Measurements from ENCODE around the gene N4BP2L2.
A peak's percentile ranks its signal among the peaks of the same experiment; 100 is the strongest.

N4BP2L2 gene

DNA sequence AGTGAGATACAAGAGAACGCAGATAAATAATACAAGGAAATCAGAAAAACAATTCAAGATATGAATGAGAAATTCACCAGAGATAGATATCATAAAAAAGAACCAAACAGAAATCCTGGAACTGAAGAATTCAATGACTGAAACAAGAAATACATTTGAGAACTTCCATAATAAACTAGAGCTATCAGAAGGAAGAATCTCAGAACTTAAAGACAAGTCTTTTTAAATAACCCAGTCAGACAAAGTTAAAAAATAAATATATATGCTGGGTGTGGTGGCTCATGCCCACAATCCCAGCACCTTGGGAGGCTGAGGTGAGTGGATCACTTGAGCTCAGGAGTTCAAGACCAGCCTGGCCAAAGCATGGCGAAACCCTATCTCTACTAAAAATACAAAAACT lies 82.0 kb downstream of the N4BP2L2 start:
- no peak for DNase-seq (ENCODE audit: low spot score)

DNA sequence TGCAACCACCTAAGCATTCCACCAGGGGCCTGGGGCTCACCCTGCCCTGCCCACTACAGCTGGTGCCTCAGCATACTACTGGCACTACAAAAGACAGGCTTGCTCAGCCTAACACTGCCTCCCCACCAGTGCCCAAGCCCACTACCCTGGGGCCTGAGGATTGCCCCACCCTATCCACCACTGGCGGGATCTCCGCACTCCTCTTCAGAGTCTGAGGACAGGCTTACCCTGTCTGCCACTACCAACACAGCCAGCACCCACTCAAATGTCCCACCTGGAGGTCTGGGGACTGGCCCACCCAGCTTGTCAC lies 83.0 kb downstream of the N4BP2L2 start:
- no peak for DNase-seq (ENCODE audit: low spot score)

DNA sequence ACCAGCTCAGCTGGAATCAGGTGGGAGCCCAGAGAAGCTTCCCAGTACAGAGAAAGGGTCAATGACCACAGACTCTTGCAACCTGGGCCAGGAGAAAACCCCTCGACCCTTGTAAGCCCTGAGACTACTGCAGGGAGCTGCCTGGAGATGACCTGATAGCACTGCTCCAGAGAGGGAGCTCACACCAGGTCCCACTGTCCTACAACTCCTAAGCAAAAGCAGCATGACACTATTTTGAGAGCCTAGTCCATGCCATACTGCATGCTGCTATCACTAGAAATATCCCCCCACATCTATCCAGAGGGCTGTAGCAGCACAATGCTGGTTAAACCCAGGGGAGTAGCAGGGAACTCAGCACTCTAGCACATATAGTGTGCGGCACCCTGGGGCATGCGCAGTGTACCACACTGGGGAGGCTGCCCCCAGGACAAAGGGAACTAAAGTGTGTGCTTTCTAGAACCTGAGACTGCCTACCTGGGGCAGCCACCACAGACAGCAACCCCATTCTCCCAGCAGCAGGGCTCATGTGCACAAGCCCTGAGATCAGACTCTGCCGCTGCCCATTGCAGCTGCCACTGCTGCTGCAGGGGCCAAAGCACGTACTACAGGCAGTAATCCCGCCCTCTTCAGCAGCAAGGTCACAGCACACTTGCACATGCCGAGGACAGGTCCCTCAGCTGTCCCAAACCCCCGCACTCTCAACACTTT lies 83.6 kb downstream of the N4BP2L2 start:
- DNase-seq (ENCODE audit: low spot score) = no peak

- no peak for DNase-seq (ENCODE audit: low spot score)
Observed at GRCh38 chr13:32453981-32454380, 84.6 kb downstream of the N4BP2L2 start.

- no peak for DNase-seq (ENCODE audit: low spot score)
Observed at GRCh38 chr13:32448972-32449371, 89.6 kb downstream of the N4BP2L2 start.

- no peak for DNase-seq (ENCODE audit: low spot score)
Observed at GRCh38 chr13:32447894-32448623, 90.5 kb downstream of the N4BP2L2 start.

GRCh38 chr13:32446773-32447465 lies 91.7 kb downstream of the N4BP2L2 start:
- no peak for DNase-seq (ENCODE audit: low spot score)

DNA sequence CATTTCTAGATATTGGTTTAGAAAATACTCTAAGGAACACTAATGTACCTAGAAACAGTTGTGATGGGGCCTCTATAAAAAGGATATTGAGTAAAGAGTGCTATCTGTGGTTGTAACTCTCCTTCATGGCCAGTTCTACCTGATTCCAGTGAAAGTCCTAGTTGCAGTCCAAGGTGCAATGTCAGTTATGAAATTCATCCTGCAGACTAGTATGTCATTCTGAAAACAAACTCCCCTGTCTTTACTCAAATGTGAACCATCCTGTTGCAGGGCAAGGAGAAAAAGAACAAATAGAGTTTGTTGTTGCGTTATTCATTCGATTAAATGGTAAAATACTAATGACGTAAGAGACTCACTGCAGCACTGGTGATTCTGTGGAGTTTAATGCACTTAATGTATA lies 92.4 kb downstream of the N4BP2L2 start:
- no peak for DNase-seq (ENCODE audit: low spot score)

DNA sequence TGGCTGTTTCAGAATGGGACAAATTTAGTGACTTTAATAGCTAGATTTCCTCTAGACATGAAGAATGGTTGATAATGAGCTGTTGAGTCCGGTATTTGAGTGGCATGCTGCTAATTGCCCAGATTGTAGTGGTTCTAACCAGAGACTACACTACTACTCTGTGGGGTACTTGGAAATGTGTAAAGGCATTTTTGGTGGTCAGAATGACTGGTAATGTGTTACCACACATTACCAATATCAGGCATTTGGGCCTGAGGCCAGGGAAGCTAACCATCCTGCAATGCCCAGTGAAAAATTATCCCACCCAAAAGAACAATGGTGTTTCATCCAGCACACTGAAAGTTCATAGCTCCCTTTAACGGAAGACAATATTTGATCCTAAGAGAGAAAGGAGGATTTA lies 93.1 kb downstream of the N4BP2L2 start:
- DNase-seq (ENCODE audit: low spot score) = no peak

DNA sequence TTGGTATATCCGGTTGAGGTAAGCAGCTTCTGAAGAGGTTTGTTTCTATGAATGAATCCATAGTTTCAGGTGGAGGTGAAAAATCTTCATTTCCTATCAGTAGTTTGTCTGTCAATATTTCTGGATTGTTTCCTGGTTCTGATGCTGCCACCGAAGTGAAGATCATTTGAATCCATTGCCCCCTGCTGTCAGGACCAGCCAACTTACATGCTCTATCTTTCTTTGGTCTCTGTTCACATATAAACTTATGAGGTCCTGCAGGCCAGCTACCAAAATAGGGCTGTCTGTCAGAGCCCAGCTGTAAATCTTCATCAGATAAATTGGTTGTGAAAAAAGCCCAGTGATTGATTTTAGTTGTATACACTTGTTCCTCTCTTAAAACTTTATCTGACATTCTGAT lies 95.5 kb downstream of the N4BP2L2 start:
- peak; percentile 33 for DNase-seq (ENCODE audit: low spot score)

- no peak for DNase-seq (ENCODE audit: low spot score)
Observed at GRCh38 chr13:32438871-32439270, 99.7 kb downstream of the N4BP2L2 start.

GRCh38 chr13:32432856-32433255 lies 105.7 kb downstream of the N4BP2L2 start:
- no peak for DNase-seq (ENCODE audit: low spot score)

DNA sequence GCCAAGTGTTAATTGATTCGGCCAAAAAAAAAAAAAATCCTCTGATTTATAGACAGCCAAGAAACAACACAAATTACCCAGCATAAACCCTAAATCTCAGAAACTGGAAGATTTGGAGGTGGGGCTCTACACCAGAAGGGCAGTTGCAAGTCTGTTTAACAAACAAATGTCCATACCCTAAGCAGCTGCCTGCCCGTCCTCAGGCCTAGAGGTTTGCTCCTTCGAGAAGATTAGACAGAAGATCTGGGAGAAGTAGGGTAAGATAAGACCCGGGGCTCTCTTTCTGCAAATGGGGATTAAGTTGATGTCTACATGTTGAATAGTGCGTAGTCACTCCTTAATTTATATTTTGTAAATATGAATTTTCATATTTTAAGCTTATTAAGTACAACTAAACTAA lies 107.2 kb downstream of the N4BP2L2 start:
- no peak for DNase-seq (ENCODE audit: low spot score)

DNA sequence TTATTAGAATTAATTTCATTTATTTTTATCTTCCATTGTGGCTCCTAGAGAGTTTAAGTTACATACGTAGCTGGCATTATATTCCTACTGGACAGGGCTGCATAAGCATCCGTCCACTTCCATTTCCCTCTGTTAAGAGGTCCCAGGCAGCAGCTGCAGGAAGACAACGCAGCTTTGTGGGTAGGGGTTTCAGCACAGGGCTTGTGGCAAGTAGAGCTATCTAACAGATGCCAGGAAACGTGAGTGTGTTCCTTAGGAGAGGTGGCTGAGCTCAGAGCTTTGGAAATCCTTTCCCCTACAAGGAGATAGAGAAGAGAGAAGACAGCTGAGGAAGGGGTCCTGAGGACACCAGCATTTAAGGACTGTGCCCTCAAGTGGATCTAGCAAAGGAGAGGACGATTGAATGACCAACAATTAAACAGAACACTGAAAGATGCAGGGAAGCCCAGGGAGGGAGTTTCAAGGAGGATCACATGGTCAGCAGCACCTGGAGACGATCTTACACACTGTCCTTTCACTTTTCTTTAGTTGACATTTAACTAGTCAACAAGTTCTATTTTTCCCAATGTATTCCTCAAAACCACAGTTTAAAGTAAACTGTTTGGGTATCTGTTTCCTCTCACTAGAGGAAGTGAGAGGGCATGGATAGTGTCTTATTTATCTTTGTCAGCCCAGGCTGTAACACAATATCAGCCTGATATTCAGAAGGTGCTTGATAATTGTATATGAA lies 108.4 kb downstream of the N4BP2L2 start:
- DNase-seq (ENCODE audit: low spot score) = no peak

DNA sequence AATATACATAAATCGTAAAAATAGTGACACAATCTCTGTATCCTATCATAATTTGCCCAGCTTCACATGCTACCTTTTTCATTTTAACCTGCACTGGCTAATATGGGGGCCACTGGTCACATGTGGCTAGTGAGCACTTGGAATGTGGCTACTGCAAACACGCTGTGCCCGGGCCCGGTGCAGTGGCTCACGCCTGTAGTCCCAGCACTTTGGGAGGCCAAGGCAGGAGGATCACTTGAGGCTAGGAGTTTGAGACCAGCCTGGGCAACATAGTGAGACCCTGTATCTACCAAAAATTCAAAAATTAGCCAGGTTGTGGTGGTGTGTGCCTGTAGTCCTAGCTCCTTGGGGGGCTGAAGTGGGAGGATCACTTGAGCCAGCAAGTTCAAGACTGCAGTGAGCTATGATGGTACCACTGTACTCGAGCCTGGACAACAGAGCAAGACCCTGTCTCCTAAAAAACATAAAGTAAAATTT lies 109.1 kb downstream of the N4BP2L2 start:
- DNase-seq (ENCODE audit: low spot score) = no peak

DNA sequence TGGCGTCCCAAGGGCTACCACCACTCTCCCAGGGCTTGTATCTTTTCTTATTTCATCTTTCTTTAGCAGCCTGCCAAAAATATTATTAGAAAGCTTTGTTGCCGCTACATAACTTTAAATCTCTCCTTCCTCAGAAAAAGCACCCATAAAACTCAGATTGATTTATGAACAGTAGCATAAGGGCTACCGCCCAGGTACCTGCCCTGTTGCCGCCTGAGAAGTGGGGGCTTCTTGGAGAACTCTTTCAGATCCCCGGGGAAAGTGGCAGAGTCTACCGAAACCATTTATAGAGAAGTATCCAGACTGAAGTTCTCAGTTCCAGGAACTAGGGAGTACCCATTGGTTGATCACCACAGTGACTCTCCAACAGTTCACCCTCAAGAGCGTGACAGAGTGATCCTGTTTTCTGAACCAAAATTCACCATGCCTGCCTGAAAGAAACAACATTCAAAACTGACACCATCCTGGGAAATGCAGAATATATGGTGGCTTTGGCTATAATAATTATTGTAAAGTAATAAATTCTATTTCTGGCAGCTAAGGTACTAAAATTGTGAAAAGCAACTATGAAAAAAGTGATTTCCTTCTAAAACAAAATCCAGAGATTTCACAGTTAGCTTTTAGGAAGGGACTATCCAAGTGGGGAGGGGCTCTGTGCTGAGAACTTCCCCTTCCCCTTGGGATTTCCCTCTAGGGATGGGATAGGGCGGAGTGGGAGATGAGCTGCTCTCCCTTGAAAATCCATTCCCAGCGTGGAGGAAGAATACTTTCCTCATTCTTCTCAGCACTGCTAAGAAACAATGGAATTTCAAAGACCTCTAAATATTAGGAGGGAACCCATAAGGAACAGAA lies 109.8 kb downstream of the N4BP2L2 start:
- DNase-seq (ENCODE audit: low spot score) = no peak

DNA sequence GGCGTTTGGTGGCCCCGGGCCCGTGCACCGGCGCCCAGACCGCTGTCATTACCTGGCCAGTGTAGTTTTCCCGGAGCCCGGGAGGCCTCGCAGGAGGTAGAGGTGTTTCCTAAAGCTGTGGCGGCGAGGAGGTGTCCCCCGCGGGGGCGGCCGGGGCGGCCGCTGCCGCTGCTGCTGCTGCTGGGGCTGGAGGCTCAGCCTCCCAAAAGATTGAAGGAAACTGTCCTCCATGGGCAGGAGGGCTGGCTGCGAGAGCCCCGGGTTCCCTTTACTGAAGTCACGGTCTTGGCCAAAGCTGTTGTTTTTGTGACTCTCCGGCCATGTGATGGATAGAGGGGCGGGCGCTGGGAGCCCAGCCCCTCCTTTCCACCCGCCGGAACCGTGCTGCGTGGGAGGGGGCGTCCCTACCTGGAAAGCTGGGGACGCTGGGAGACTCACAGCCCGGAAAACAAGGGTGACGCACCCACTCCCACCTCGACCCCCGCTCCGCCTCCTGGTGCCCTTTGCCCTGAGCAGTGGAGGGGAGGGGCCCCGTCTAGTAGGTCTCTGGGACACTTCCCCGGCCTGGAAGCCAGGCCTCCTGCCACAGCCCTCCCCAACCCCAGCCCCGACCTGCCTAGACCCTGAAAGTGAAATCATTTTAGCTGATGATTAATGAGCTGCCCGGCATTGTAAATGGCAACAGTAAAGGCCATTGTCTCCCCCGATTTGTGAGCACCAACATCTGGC lies 110.6 kb downstream of the N4BP2L2 start, which contains the start of gene N4BP2L1:
Gene N4BP2L1, minus strand, starts transcription at position 279 of the 729 bp plus-strand sequence. Its CDS starts 48 bp downstream, at position 231.
- DNase-seq (ENCODE audit: low spot score) = peak; percentile 31

- peak; percentile 27 for DNase-seq (ENCODE audit: low spot score)
Observed at GRCh38 chr13:32426990-32427851, 111.4 kb downstream of the N4BP2L2 start.

DNA sequence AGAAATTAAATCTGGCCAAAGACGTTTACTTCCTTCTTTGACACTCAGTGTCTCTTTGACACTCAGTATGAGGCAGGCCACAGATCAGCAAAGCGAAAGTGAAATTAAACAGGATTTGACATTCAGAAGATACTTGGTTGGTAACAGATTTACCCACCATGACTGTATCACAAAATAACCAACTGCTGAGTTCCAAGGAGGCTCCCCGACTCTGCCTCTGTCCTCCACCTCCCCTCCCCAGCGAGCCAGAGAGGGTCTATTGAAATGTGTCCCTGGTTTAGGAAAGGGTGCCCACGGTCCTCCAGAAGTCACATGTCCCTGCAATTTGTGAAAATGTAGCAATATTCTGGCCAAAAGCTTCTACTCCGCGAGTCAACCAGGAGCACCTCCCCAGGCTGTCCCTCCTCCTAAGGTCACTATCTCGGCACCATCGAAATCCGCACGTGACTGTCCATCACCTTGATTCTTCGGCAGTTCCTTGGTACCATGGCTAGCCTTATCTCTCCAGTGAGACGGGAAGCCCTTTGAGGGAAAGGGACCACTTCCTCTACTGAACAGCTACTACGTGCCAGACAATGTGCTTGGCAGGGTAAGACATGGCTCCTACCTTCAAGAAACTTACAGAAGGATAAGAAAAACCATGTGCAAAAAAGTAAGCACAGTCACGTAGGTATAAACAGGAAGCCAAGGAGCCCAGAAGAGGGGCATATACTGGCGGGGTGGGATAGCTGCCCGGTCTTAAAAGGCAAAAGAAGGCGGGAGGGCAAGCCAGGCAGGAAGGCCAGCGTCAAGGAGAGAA lies 112.2 kb downstream of the N4BP2L2 start:
- DNase-seq (ENCODE audit: low spot score) = peak; percentile 68
